ENCODE results near the gene CD7.

CD7 gene

DNA sequence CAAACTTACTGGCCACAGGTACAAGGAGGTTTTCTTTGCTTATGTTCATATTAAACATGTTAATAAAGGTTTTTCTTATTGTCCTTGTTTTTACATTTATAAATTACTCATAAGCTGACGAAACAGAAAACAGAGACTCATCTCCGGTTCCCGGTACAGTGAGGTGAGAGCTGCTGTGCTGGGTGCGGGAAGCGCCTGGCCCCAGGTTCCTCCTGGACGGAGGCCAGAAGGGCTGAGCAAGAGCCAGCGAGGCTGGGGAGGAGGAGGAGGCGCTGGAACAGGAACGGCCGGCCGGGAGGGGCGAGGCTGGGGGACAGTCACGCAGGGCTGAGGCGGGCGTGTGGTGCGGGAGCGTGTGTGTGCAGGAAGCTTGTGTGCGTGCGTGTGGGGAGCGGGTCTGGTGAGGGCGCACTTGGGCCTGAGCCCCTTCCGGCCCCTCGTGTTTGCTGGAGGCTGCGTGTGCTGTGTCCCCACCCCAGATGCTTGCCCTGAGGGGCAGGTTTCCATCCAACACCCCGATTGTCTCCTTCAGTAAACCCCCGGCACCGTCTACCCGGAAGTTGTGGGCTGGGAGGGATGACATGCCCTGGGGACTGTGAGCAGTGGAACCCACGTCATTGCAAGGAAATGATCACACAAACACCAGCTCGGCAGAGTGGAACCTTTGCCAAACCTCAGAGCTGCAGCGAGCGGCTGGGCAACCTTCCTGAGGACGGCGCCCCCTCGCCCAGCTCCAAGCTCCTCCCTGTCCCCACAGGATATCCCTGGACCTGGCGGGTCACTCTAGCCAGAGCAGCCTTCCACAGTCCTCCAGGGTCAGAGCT is 19.5 kb downstream of the CD7 start:
- peak; percentile 35 for DNase-seq

DNA sequence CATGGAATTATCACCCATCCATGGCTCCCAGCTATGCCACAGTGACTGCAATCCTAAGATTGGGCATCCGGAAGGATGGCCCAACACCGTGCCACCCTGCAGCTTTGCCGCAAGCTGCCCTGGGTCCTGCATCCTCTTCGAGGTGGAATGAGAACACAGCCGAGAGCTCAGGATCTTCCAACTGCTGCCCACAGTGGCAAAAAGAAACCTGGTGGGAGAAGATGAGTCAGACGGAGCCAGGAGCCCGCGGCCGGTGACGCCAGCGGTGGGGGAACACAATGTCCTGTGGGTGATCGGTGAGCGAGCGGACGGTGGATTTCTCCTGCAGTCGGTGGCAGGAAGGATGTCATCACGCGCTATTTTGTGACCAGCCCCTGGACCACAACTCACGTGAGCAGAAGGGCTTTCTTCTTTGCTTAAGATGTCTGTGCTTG is 20.1 kb downstream of the CD7 start:
- DNase-seq: no peak

DNA sequence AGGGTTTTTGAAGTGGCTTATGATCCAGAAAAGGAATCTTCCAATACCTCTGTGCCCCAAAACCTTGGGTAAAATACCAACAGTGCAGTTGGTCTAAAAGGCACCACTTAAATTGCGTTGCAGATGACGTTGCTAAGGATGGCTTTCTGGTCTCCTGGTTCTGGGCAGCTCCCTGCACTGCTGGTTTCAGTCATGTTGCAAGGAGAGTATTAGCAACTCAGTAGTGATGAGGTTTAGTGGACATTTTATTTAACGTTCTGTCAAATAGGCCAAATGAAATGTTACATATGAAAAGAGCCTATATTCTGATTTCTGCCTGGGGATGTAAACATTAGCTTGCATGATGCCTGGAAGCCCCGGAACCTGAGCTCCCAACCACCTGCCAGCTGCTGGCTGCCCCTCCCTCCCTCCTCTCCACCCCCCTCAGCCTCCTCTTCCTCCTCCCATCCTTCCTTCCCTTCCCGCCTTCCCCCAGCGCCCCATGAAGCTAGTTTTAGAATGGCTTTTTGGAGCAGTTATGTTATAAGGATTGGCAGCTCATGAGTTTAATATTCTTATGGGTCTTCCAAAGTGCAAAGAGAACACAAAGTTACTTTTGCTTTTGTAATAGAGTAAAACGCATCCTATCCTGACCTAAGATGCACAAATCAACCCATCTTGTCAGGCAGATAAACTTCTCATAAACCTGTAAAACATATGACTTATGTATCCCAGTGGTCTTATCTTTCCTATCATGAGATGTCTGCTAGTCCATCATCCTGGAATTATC is 20.7 kb downstream of the CD7 start:
- no peak for DNase-seq

DNA sequence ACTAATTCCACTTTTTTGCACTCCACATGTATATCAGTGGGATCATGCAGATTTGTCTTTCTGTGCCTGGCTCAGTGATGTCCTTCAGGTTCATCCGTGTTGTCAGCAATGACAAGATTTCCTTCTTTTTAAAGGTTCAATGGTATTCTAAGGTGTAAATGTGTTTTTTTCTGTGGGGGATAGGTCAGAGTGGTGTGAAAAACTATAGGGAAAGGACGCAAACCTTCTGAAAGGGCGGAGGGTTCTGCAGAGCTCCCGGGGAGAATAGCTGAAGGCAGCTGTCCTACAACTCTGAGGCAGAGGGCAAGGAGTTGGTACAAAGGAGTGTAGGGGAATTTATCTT is 22.0 kb downstream of the CD7 start:
- no peak for DNase-seq

DNA sequence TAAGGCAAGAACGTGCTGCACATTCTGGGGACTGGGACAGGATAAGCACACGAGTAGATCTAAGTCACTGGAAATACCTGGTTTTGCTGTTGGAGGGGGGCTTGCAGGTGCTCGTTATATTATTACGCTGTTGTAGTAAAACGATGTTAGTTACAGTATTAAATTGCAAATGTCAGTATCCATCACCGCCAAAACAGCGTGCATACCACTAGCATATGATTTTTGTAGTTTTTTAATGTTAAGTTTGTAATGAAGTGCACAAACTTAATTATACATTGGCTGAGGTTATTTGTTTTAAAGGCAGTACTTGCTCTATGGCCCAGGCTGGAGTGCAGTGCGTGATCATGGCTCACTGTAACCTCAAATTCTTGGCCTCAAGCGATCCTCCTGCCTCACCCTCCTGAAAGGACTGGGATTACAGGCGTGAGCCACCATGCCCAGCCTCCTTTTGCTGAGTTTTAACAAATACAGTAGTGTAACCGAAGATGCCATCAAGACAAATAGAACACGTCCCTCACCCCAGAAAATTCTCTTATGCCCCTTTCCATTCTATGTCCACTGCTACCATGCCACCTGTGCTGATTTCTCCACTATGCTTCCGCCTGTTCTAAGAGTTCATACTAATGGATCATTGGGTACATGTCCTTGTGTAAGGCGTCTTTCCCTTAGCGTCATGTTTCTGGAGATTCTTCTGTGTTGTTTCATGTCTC is 23.2 kb downstream of the CD7 start:
- DNase-seq: no peak

DNA sequence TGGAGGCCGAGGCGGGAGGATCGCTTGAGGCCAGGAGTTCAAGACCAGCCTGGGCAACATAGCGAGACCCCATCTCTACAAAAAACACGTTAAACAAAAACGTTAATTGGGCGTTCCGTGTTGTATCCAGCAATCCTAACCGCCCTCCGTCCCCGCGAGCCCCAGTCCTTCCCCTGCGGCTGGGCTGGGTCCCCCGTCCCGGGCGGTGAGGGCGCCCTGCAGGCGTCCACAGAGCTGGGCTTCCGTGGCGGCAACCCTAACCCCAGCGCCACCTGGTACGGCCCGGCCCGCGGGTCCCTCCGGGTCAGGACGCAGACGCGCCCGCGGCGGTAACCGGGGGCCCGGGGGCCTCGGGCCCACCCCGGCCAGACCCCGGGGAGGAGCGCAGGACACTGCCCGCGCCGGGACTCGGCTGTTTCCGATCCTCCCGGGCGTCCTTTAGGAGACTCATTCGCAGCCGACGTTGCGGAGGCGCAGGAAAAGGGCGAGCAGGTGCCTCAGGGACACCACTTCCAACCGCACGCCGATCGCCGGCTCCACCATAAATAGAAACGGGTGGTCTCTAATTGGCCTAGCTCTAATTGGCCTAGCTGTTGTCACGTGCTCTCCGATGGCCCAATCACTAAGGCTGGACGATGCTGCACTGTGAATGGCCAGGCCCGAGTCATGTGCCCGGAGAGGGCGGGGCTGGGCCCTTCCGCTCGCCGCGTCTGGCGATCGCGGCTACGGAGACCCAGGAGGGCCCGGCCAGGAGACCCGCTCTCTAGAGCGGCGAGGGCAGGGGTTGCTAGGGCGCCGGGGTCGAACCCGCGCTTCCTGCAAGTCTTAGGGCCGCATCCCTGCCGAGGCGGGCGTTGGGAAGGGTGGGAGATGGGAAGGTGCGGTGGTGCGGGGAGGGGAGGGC is 24.9 kb downstream of the CD7 start:
- DNase-seq: peak; percentile 97

DNA sequence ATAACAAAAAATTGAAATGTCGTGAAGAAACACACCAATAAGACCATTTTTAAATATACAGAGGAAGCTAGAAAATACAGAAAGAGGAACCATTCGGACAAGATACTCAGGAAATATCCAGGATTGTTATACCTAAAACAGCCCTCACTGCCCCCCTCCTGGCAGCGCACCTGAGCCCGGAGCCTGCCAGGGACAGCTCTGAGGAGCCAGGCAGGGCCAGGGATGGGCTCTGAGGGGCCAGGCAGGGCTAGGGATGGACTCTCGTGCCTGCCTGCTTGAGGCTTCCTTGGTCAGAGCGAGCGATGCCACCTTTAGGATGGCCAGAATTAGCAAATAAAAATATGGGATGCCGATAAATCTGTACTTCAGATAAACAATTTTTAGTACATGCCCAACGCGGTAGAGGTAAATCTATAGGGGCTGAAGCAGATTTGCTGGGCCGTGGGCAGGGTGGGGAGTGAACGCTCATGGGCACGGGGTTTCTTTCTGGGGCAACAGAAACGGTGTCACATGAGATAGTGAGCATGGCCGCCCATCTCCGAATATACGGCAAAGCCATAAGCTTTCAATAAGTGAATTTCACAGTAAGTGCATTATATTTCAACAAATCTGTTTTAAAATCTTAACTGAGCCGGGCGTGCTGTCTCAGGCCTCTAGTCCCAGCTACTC is 25.7 kb downstream of the CD7 start:
- DNase-seq: no peak

DNA sequence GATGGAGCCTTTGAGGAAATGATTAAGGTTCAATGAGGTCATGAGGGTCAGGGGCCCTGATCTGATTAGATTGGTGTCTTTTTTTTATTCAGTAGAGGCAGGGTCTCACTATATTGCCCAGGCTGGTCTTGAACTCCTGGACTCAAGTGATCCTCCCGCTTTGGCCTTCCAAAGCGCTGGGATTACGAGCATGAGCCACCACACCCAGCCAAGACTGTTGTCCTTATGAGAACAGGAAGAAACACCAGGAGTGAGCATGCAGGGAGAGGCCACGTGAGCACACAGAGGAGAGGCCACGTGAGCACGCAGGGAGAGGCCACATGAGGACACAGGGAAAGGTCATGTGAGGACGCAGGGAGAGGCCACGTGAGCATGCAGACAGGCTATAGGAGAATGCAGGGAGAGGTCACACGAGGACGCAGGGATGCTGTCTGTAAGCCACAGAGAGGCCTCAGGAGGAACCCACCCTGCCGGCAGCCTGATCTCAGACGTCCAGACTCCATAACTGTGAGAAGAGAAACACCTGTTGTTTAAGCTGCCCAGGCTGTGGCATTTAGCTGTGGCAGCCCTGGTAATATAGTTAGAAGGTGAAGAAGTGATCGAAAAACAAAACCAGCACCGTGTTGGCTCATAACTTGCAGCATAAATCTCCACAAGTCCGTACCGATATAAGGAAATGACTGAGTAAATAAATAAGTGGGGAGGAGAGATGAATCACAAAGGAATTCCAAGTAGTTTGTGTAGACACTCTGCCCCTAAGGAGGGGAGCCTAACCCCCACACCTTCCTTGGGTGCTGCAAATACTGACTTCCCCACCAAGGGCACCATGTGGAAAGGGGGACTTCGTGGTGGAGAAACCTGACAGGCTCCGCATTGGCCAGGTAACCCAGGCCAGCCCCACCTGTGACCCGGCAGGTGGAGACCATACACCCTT is 29.3 kb downstream of the CD7 start:
- DNase-seq: no peak

DNA sequence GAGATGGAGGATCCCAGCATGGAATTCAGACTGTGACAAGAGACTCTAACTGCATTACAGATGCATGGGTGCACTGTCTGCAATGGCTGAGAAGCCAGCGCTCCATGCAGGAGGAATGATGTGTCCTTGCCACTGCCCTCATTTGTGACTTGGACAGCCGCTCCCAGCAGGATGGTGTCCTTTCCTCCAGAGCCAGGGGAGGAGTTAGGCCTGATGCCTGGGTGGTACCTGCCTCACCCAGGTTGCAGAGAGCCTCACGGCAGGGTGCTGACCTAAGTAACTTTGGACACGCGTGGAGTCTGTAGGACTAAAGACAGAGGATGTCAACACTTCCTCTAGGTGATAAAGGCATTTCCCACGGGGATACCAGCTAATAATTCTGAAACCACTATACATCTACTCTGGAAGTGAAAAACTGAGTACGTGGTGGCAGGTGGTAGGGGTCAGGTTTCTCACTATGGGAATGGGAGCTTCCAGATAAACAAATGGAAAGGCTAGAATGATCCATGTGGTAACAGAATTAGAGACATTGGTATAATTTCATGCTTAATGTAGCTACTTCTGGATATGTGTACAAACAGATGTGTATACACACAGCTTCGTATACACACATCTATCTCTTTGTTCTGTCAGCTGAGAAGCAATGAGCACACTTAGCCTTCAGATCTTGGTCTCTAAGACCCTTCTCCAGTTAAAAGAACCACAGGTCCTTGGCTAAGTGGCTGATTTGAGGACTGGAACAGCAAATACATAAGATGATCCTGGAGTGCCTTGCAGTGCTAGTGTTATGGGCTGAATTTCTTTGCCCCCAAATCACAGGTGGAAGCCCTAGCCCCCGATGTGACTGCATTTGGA is 30.2 kb downstream of the CD7 start:
- DNase-seq: no peak

DNA sequence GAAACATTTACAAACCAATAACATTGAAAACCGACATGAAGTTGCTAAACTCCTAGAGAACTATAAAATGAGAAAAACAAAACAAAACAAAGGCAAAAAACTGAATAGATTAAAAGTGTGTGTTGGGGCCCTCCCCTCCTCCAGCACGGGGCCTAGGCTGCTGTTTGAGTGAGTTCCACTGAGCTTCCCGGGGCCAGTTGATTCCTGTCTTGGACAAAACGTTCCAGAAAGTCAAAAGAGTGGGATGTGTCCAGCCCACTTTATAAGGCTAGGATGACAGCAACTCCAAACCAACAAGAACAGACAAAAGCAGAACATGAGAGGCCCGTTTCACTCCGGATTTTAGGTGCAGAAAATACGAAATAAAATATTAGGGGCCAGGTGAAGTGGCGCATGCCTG is 32.3 kb downstream of the CD7 start:
- no peak for DNase-seq

DNA sequence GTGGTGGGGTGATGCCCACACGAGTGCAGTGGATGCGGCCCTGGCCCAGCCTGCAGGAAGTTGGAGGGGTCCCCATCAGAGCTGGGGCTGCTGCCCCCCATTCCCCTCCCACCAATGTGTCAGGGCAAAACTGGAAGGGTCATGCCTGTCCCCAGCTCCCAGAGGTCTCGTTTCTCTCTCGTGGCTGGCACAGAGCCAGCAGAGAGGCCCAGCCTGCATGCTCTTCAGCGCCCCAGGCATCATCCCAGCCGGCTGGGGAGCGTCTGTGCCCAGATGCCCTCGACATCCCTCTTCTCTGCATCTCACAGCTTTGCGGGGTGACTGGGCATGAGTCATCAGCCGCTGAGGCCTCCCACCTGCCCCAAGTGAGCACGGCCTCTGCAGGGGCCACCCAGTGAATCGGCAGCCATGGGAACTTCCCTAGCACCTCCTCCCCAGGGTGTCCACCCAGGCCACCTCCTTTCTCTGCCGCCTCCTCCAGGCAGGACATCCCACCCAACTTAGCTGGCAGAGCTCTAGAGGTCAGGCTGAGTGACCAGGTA is 34.1 kb downstream of the CD7 start:
- no peak for DNase-seq

DNA sequence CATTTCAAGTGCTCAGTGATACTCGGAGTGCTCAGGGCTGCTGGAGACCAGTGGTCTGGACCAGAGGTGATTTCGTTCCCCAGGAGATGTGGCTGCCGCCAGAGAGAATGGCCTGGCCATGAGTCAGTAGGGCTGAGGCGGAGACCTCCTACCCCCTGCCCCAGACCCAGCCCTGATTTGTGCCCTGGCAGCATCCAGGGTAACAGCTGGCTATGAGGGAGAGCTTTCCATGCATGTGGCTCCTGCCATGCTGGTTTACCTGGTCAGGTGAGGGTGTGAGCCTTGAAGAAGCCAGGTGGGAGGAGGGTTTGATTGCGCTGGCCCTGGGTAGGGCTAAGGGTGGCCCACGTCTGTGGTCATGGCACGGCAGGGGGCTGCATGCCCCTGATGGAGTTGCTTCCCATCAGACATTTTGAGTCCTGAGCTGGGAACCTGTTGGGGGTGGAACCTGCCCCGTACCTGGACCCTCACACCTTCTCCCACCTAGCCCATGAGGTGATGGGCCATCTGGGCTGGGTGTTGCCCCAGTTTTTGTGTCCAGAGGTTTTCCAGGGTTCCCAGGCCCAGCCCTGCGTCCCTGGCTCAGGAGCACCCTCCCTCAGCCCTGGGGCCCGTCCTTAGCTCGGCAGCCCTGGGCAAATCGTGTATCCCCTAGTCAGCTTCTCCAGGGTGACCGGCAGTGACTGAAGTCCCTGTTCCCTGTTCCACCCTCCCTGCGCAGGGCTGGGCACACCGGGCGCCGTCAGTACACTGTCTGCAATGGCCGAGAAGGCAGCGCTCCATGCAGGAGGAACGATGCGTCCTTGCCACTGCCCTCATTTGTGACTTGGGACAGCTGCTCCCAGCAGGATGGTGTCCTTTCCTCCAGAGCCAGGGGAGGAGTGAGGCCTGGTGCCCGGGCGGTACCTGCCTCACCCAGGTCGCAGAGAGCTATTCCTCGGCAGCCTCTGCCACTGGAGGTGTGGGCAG is 34.9 kb downstream of the CD7 start:
- no peak for DNase-seq

DNA sequence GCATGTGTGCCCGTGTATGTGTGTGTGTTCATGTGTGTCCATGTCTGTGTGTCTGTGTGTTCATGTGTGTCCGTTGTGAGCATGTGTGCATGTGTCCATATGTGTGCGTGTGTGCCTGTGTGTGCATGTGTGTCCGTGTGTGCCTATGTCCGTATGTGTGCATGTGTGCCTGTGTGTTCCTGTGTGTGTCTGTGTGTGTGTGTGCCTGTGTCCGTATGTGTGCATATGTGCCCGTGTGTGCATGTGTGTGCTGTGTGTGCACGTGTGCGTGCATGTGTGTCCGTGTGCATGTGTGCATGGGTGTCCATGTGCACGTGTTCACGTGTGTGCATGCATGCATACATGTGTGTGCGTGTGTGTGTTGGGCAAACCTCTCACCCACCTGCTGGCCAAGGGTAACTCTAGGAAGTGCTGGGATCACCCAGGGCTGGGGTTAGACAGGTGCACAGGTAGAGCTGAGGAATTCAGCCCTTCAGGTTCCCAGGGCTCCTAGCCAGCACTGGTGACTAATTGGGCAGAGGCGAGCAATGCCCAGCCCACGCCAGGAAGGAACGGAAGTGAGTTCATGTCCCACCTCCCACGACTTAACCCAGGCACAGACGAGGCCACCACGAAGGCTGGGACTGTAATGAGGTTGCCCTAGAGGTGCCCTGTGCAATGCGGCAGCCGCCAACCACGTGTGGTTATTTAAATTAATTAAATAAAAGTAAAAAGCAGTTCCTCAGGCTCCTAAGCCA is 35.7 kb downstream of the CD7 start:
- DNase-seq: no peak

DNA sequence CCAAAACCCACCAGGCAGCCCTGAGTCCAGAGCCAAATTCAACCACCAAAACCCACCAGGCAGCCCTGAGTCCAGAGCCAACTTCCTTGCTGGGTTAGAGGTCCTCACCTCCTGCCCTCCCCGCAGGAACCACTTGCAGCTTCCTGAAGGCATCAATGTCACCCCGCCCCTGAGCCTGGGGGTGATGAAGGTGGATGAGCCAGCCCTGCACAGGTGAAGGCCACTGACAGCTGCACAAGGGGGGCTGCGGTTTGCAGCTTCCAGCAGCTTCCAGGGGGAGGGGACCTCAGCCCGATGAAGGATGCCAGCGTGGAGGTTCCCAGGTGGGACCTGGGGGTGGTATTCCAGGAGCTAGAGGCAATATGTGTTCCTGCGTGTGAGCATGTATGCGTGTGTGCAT is 36.3 kb downstream of the CD7 start:
- no peak for DNase-seq

DNA sequence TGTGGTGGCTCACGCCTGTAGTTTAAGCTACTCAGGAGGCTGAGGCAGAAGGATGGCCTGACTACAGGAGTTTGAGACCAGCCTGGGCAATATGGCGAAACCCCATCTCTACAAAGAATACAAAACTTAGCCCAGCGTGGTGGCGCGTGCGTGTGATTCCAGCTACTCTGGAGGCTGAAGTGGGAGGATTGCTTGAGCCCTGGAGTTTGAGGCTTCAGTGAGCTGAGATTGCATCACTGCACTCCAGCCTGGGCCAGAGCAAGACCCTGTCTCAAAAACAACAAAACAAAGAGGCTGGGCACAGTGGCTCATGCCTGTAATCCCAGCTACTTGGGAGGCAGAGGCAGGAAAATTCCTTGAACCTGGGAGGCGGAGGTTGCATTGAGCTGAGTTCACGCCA is 36.9 kb downstream of the CD7 start:
- DNase-seq: no peak

DNA sequence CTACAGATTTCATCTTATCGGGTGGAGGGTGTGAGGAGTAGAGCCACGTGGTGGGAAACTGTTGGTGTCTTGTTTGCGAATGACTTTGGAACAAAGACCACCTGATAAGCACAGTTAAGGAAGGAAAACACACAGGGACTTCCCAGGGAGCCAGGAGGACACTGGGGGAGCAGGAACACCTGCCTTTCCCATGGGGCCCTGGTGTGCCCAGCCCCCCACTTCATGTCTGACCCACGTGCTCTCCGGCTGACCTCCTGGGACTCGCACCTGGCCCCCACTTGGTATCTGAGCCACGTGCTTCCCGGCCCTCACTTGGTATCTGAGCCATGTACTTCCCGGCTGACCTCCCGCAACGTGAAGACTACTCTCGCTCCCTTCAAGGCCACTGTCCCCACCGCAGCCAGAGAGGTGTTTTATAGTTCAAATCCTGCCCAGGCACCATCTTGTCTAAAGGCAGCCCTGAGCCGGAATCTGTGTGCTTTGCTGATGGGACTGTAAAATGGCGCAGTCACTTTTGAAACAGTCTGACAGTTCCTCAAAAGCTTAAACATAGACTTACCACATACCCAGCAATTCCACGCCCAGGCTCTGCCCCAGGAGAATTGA is 38.5 kb downstream of the CD7 start:
- DNase-seq: no peak

DNA sequence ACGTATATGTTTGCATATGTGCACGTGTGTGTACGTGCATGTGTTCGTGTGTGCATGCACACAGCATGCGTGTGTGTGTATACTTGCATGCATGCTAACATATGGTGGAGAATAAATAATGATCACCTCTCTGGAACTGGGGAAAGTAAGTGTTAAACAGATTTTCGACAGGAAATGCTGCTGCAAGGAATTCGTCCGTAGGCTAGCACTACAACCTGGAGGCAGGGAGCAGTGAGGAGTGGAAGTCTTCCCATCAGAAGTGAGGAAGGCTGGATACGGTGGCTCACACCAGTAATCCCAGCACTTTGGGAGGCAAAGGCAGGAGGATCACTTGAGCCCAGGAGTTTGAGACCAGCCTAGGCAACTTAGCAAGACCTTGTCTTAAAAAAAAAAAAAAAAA is 39.1 kb downstream of the CD7 start:
- DNase-seq: no peak
